WTC11 (cell line): ENCODE measurements around the gene KLHDC3. TPM values are rescaled to one million over a fixed set of nuclear protein-coding genes. Genes with fewer than 3 reads are reported as not detected.

Experiments used
- ATAC-seq: fragments of 200-7000 bp; cut with Tn5 transposase; 2 replicates; pipeline ENCODE4 v1.10.0; 2021; ENCODE audit warnings: mild to moderate bottlenecking, moderate library complexity
- CTCF ChIA-PET: fragments of 300-600 bp; sonication (Branson Sonifier 250); formaldehyde crosslinking; loops from one replicate; lab custom pipeline; 2021; ENCODE audit warnings: antibody characterized with exemption; lab: Charles Lee
- POLR2A ChIA-PET: fragments of 350-600 bp; sonication (Branson Sonifier 250); formaldehyde crosslinking; loops from one replicate; lab custom pipeline; 2021; ENCODE audit warnings: antibody characterized with exemption; lab: Charles Lee
- DNase-seq: peaks from one replicate; pipeline ENCODE4 v3.0.0; 2021; ENCODE audit warnings: low spot score
- H3K27ac Mint-ChIP-seq: 2 replicates; pipeline ENCODE4 v1.8.0; 2021; ENCODE audit warnings: mixed read lengths
- H3K27me3 Mint-ChIP-seq: 2 replicates; pipeline ENCODE4 v1.8.0; 2021; ENCODE audit warnings: low read depth, mild to moderate bottlenecking, moderate library complexity, mixed read lengths
- H3K36me3 Mint-ChIP-seq: 2 replicates; pipeline ENCODE4 v1.8.0; 2021; ENCODE audit warnings: mixed read lengths
- H3K4me1 Mint-ChIP-seq: 2 replicates; pipeline ENCODE4 v1.8.0; 2022; ENCODE audit warnings: mixed read lengths
- H3K4me3 Mint-ChIP-seq: 2 replicates; pipeline ENCODE4 v1.8.0; 2021; ENCODE audit warnings: mild to moderate bottlenecking, moderate library complexity, mixed read lengths
- H3K9me3 Mint-ChIP-seq: 2 replicates; pipeline ENCODE4 v1.8.0; 2021; ENCODE audit warnings: mixed read lengths
- CREB1 ChIP-seq: sonication (generic); formaldehyde crosslinking; IDR thresholded peaks from 2 replicates; pipeline ENCODE4 v1.8.0; 2023; ENCODE audit warnings: mild to moderate bottlenecking, missing genetic modification reagents
- CREM ChIP-seq: sonication (generic); formaldehyde crosslinking; IDR thresholded peaks from 2 replicates; pipeline ENCODE4 v1.8.1; 2022; ENCODE audit warnings: mild to moderate bottlenecking, missing genetic modification reagents, moderate library complexity
- EMX1 ChIP-seq: fragments of 250-450 bp; sonication (Bioruptor Pico); IDR thresholded peaks from 2 replicates; pipeline ENCODE4 v1.8.0; 2021; ENCODE audit warnings: mild to moderate bottlenecking
- GABPB1 ChIP-seq: sonication (generic); formaldehyde crosslinking; IDR thresholded peaks from 2 replicates; pipeline ENCODE4 v1.8.1; 2023; ENCODE audit warnings: mild to moderate bottlenecking, missing genetic modification reagents
- HMGA2 ChIP-seq: fragments of 250-450 bp; sonication (Bioruptor Pico); IDR thresholded peaks from 2 replicates; pipeline ENCODE4 v1.4.0; 2021; ENCODE audit warnings: mild to moderate bottlenecking, moderate library complexity
- KAT7 ChIP-seq: sonication (generic); formaldehyde crosslinking; IDR thresholded peaks from 2 replicates; pipeline ENCODE4 v1.8.1; 2023; ENCODE audit warnings: missing genetic modification reagents, mild to moderate bottlenecking, borderline replicate concordance
- MXD4 ChIP-seq: fragments of 250-450 bp; sonication (Bioruptor Pico); IDR thresholded peaks from 2 replicates; pipeline ENCODE4 v1.8.0; 2021; ENCODE audit warnings: mild to moderate bottlenecking, moderate library complexity, borderline replicate concordance
- MYBL2 ChIP-seq: sonication (generic); formaldehyde crosslinking; IDR thresholded peaks from 2 replicates; pipeline ENCODE4 v1.8.1; 2023; ENCODE audit warnings: mild to moderate bottlenecking, moderate library complexity, missing genetic modification reagents
- NFATC4 ChIP-seq: fragments of 250-450 bp; sonication (Bioruptor Pico); IDR thresholded peaks from 2 replicates; pipeline ENCODE4 v1.9.0; 2021; ENCODE audit warnings: mild to moderate bottlenecking
- NR1H2 ChIP-seq: sonication (generic); formaldehyde crosslinking; IDR thresholded peaks from 2 replicates; pipeline ENCODE4 v1.9.0; 2021; ENCODE audit warnings: mild to moderate bottlenecking, moderate library complexity, missing genetic modification reagents
- RORB ChIP-seq: fragments of 250-450 bp; sonication (Bioruptor Pico); IDR thresholded peaks from 2 replicates; pipeline ENCODE4 v1.9.0; 2021; ENCODE audit warnings: mild to moderate bottlenecking
- SP1 ChIP-seq: sonication (generic); formaldehyde crosslinking; conservative IDR thresholded peaks from 2 replicates; pipeline ENCODE4 v1.8.1; 2022; ENCODE audit warnings: missing genetic modification reagents
- TEAD1 ChIP-seq: sonication (generic); formaldehyde crosslinking; IDR thresholded peaks from 2 replicates; pipeline ENCODE4 v1.8.0; 2022; ENCODE audit warnings: mild to moderate bottlenecking, missing genetic modification reagents
- ZNF121 ChIP-seq: sonication (generic); formaldehyde crosslinking; IDR thresholded peaks from 2 replicates; pipeline ENCODE4 v1.8.0; 2023; ENCODE audit warnings: missing genetic modification reagents
- ZNF138 ChIP-seq: sonication (generic); formaldehyde crosslinking; conservative IDR thresholded peaks from 2 replicates; pipeline ENCODE4 v1.8.1; 2022; ENCODE audit warnings: mild to moderate bottlenecking, moderate library complexity, missing genetic modification reagents
- ZNF317 ChIP-seq: sonication (generic); formaldehyde crosslinking; IDR thresholded peaks from 2 replicates; pipeline ENCODE4 v1.8.1; 2023; ENCODE audit warnings: low read depth, mild to moderate bottlenecking, moderate library complexity, missing genetic modification reagents, borderline replicate concordance
- ZNF423 ChIP-seq: fragments of 250-450 bp; sonication (Bioruptor Pico); IDR thresholded peaks from 2 replicates; pipeline ENCODE4 v2.1.2; 2022; ENCODE audit warnings: mild to moderate bottlenecking, moderate library complexity
- ZNF671 ChIP-seq: fragments of 250-450 bp; sonication (Bioruptor Pico); IDR thresholded peaks from 2 replicates; pipeline ENCODE4 v1.8.0; 2021; ENCODE audit warnings: mild to moderate bottlenecking
- total RNA-seq: library from RNA; stranded (reverse); gene quantifications from 3 replicates; pipeline ENCODE4 v1.2.3, GENCODE V29; 2021
- TF ChIP-seq, protein P1 (sequence below): fragments of 250-450 bp; sonication (Bioruptor Pico); IDR thresholded peaks from 2 replicates; pipeline ENCODE4 v2.1.2; 2022; ENCODE audit warnings: mild to moderate bottlenecking, moderate library complexity
- TF ChIP-seq, protein P2 (sequence below): sonication (generic); formaldehyde crosslinking; IDR thresholded peaks from 2 replicates; pipeline ENCODE4 v1.8.1; 2022; ENCODE audit warnings: mild to moderate bottlenecking, missing genetic modification reagents, moderate library complexity, borderline replicate concordance
- TF ChIP-seq, protein P3 (sequence below): sonication (generic); formaldehyde crosslinking; IDR thresholded peaks from 2 replicates; pipeline ENCODE4 v1.8.0; 2022; ENCODE audit warnings: mild to moderate bottlenecking, missing genetic modification reagents
- TF ChIP-seq, protein P4 (sequence below): fragments of 250-450 bp; sonication (Bioruptor Pico); IDR thresholded peaks from 2 replicates; pipeline ENCODE4 v1.8.0; 2021; ENCODE audit warnings: mild to moderate bottlenecking
- TF ChIP-seq, protein P5 (sequence below): fragments of 200-600 bp; IDR thresholded peaks from 2 replicates; pipeline ENCODE4 v1.8.0; 2022; ENCODE audit warnings: antibody characterized with exemption
- TF ChIP-seq, protein P6 (sequence below): fragments of 250-450 bp; sonication (Bioruptor Pico); IDR thresholded peaks from 2 replicates; pipeline ENCODE4 v1.9.0; 2021; ENCODE audit warnings: moderate library complexity, mild to moderate bottlenecking, inconsistent platforms, borderline replicate concordance
- TF ChIP-seq, protein P7 (sequence below): sonication (generic); formaldehyde crosslinking; IDR thresholded peaks from 2 replicates; pipeline ENCODE4 v1.8.0; 2023; ENCODE audit warnings: missing genetic modification reagents

Gene KLHDC3
- total RNA-seq, 1 experiment from 2014 or later: 172 TPM

DNA sequence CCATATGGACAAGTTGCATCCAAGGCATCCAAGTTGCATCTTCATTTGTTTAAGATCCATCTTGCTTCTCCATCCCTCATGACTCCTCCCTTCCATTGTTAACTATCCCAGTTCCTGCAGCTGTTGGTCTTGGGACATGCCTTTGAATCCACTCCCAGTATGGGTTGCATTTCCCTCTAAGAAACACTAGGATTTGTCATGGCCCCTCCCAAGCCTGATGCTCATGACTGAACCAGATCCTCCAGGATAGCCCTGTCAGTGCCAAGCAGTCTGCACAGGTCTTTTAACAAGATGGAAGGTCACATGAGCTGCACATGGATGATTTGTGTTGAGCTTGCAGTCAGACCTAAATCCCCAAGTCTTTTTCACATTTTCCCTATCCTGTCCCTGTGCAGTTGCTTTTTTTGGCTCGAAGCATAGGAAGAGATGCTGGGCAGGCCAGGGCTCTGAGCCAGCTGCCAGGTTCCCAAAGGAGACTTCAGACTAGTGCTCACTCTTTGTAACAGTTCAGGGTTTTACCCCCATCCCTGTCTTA is 25.5 kb upstream of the KLHDC3 start:
- ATAC-seq (no peak), DNase-seq (no peak)
- POLR2A ChIA-PET: interaction anchor here (1.0 kb wide), 1 partner anchor 59 kb away, joined by 3 read pairs; the partner anchor contains the start of gene CNPY3
- H3K9me3 Mint-ChIP-seq: no peaks in the 10 kb centered on the region
- peaks cover 19% of the 10 kb centered on the region for H3K4me1 Mint-ChIP-seq
- H3K36me3 Mint-ChIP-seq: peaks cover 20% of the 10 kb centered on the region
- no peak overlapping the region for H3K27ac Mint-ChIP-seq
- CTCF ChIA-PET: no interaction called here
- no peak overlapping the region for H3K4me3 Mint-ChIP-seq
- H3K27me3 Mint-ChIP-seq: no peaks in the 10 kb centered on the region
- TF ChIP-seq CREM (no peak), ZNF121 (no peak), EMX1 (no peak), GABPB1 (CRISPR knock-in tag) (no peak), NFATC4 (CRISPR knock-in tag) (no peak), HMGA2 (no peak), ZNF671 (CRISPR knock-in tag) (no peak), CREB1 (CRISPR knock-in tag) (no peak), NR1H2 (CRISPR knock-in tag) (no peak), RORB (CRISPR knock-in tag) (no peak), MYBL2 (CRISPR knock-in tag) (no peak), ZNF138 (CRISPR knock-in tag) (no peak), ZNF423 (CRISPR knock-in tag) (no peak), TEAD1 (CRISPR knock-in tag) (no peak)
- TF ChIP-seq, protein P1, sequence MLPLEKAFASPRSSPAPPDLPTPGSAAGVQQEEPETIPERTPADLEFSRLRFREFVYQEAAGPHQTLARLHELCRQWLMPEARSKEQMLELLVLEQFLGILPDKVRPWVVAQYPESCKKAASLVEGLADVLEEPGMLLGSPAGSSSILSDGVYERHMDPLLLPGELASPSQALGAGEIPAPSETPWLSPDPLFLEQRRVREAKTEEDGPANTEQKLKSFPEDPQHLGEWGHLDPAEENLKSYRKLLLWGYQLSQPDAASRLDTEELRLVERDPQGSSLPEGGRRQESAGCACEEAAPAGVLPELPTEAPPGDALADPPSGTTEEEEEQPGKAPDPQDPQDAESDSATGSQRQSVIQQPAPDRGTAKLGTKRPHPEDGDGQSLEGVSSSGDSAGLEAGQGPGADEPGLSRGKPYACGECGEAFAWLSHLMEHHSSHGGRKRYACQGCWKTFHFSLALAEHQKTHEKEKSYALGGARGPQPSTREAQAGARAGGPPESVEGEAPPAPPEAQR (CRISPR knock-in tag): no peak
- TF ChIP-seq, protein P2, sequence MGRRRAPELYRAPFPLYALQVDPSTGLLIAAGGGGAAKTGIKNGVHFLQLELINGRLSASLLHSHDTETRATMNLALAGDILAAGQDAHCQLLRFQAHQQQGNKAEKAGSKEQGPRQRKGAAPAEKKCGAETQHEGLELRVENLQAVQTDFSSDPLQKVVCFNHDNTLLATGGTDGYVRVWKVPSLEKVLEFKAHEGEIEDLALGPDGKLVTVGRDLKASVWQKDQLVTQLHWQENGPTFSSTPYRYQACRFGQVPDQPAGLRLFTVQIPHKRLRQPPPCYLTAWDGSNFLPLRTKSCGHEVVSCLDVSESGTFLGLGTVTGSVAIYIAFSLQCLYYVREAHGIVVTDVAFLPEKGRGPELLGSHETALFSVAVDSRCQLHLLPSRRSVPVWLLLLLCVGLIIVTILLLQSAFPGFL (CRISPR knock-in tag): no peak
- TF ChIP-seq, protein P3, sequence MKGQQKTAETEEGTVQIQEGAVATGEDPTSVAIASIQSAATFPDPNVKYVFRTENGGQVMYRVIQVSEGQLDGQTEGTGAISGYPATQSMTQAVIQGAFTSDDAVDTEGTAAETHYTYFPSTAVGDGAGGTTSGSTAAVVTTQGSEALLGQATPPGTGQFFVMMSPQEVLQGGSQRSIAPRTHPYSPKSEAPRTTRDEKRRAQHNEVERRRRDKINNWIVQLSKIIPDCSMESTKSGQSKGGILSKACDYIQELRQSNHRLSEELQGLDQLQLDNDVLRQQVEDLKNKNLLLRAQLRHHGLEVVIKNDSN: no peak
- TF ChIP-seq, protein P4, sequence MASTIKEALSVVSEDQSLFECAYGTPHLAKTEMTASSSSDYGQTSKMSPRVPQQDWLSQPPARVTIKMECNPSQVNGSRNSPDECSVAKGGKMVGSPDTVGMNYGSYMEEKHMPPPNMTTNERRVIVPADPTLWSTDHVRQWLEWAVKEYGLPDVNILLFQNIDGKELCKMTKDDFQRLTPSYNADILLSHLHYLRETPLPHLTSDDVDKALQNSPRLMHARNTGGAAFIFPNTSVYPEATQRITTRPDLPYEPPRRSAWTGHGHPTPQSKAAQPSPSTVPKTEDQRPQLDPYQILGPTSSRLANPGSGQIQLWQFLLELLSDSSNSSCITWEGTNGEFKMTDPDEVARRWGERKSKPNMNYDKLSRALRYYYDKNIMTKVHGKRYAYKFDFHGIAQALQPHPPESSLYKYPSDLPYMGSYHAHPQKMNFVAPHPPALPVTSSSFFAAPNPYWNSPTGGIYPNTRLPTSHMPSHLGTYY (CRISPR knock-in tag): no peak
- TF ChIP-seq, protein P5, sequence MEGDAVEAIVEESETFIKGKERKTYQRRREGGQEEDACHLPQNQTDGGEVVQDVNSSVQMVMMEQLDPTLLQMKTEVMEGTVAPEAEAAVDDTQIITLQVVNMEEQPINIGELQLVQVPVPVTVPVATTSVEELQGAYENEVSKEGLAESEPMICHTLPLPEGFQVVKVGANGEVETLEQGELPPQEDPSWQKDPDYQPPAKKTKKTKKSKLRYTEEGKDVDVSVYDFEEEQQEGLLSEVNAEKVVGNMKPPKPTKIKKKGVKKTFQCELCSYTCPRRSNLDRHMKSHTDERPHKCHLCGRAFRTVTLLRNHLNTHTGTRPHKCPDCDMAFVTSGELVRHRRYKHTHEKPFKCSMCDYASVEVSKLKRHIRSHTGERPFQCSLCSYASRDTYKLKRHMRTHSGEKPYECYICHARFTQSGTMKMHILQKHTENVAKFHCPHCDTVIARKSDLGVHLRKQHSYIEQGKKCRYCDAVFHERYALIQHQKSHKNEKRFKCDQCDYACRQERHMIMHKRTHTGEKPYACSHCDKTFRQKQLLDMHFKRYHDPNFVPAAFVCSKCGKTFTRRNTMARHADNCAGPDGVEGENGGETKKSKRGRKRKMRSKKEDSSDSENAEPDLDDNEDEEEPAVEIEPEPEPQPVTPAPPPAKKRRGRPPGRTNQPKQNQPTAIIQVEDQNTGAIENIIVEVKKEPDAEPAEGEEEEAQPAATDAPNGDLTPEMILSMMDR: no peak

DNA sequence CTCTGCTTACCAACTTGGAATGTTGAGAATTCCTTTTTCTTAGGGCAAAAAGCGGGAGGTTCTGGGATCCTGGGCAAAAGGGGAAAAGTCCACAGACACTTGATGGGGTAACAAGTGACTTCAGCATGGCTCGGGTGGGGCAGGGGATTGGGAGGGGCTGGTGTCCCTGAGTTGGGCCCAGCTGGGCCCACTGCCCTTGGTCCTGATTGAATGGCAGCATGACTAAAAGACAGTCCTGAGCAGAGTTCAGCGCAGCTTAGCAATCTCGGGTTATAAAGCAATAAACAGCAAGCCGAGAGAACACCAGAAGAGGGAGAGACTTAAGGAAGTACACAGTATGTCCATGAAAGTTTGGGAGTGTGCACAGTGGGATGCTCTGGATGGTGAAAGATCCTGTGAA is 24.1 kb upstream of the KLHDC3 start:
- no peak for DNase-seq
- H3K4me3 Mint-ChIP-seq: no peak overlapping the region
- CTCF ChIA-PET: no interaction called here
- no peaks in the 10 kb centered on the region for H3K27me3 Mint-ChIP-seq
- H3K9me3 Mint-ChIP-seq: no peaks in the 10 kb centered on the region
- H3K36me3 Mint-ChIP-seq: peaks cover 21% of the 10 kb centered on the region
- H3K4me1 Mint-ChIP-seq: peaks cover 15% of the 10 kb centered on the region
- no peak for ATAC-seq
- TF ChIP-seq RORB (CRISPR knock-in tag) (no peak), ZNF671 (CRISPR knock-in tag) (no peak), KAT7 (no peak), ZNF317 (CRISPR knock-in tag) (no peak), MXD4 (CRISPR knock-in tag) (no peak), SP1 (CRISPR knock-in tag) (no peak), TEAD1 (CRISPR knock-in tag) (no peak)
- TF ChIP-seq, protein P6, sequence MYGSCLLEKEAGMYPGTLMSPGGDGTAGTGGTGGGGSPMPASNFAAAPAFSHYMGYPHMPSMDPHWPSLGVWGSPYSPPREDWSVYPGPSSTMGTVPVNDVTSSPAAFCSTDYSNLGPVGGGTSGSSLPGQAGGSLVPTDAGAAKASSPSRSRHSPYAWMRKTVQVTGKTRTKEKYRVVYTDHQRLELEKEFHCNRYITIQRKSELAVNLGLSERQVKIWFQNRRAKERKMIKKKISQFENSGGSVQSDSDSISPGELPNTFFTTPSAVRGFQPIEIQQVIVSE (CRISPR knock-in tag): no peak
- TF ChIP-seq, protein P7, sequence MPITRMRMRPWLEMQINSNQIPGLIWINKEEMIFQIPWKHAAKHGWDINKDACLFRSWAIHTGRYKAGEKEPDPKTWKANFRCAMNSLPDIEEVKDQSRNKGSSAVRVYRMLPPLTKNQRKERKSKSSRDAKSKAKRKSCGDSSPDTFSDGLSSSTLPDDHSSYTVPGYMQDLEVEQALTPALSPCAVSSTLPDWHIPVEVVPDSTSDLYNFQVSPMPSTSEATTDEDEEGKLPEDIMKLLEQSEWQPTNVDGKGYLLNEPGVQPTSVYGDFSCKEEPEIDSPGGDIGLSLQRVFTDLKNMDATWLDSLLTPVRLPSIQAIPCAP (CRISPR knock-in tag): no peak
- TF ChIP-seq, all 79 proteins: peak for 0
- POLR2A ChIA-PET: no interaction called here
- H3K27ac Mint-ChIP-seq: no peak overlapping the region
